HEK293 (cell line): Measurements from ENCODE around the gene ARPC5.
"Not testable (repeated sequence)": the region's sequence is repeated elsewhere in the genome, so short reads cannot be mapped to it uniquely, and the experiment has no call there.

ENCODE experiments used
- RBAK ChIP-seq: fragments of 450-650 bp; formaldehyde crosslinking; IDR thresholded peaks from 2 replicates; pipeline ENCODE4 v1.5.1; 2016; ENCODE audit warnings: missing biosample characterization, missing genetic modification characterization
- TCF7L2 ChIP-seq: IDR thresholded peaks from 2 replicates; pipeline ENCODE4 v1.6.1; 2011; ENCODE audit warnings: low read depth, mild to moderate bottlenecking, inconsistent platforms, low read length, moderate library complexity, borderline replicate concordance
- ZBTB17 ChIP-seq: fragments of 450-650 bp; formaldehyde crosslinking; IDR thresholded peaks from 2 replicates; pipeline ENCODE4 v1.5.1; 2016; ENCODE audit warnings: missing biosample characterization, missing genetic modification characterization
- ZBTB8A ChIP-seq: fragments of 450-650 bp; formaldehyde crosslinking; IDR thresholded peaks from 2 replicates; pipeline ENCODE4 v1.5.1; 2016; ENCODE audit warnings: missing biosample characterization, missing genetic modification characterization
- ZNF211 ChIP-seq: fragments of 450-650 bp; formaldehyde crosslinking; IDR thresholded peaks from 2 replicates; pipeline ENCODE4 v1.5.1; 2016; ENCODE audit warnings: low read depth, missing biosample characterization, missing genetic modification characterization
- ZNF221 ChIP-seq: fragments of 450-650 bp; formaldehyde crosslinking; IDR thresholded peaks from 2 replicates; pipeline ENCODE4 v1.5.1; 2017; ENCODE audit warnings: missing biosample characterization, missing genetic modification characterization, borderline replicate concordance
- ZNF24 ChIP-seq: fragments of 450-650 bp; formaldehyde crosslinking; IDR thresholded peaks from 2 replicates; pipeline ENCODE4 v1.5.1; 2016; ENCODE audit warnings: missing biosample characterization, missing genetic modification characterization
- ZNF350 ChIP-seq: fragments of 450-650 bp; formaldehyde crosslinking; IDR thresholded peaks from 2 replicates; pipeline ENCODE4 v1.5.0; 2017; ENCODE audit warnings: missing biosample characterization, mild to moderate bottlenecking, missing genetic modification characterization
- ZNF426 ChIP-seq: fragments of 450-650 bp; formaldehyde crosslinking; IDR thresholded peaks from 2 replicates; pipeline ENCODE4 v1.5.1; 2017; ENCODE audit warnings: missing biosample characterization, missing genetic modification characterization, mild to moderate bottlenecking, inconsistent platforms, moderate library complexity
- ZNF514 ChIP-seq: fragments of 450-650 bp; formaldehyde crosslinking; IDR thresholded peaks from 2 replicates; pipeline ENCODE4 v1.5.1; 2016; ENCODE audit warnings: missing biosample characterization, missing genetic modification characterization
- TF ChIP-seq, protein P1 (sequence below): fragments of 450-650 bp; formaldehyde crosslinking; IDR thresholded peaks from 2 replicates; pipeline ENCODE4 v1.5.1; 2016; ENCODE audit warnings: missing biosample characterization, missing genetic modification characterization
- TF ChIP-seq, protein P2 (sequence below): fragments of 450-650 bp; formaldehyde crosslinking; IDR thresholded peaks from 2 replicates; pipeline ENCODE4 v1.5.1; 2016; ENCODE audit warnings: missing biosample characterization, missing genetic modification characterization

DNA sequence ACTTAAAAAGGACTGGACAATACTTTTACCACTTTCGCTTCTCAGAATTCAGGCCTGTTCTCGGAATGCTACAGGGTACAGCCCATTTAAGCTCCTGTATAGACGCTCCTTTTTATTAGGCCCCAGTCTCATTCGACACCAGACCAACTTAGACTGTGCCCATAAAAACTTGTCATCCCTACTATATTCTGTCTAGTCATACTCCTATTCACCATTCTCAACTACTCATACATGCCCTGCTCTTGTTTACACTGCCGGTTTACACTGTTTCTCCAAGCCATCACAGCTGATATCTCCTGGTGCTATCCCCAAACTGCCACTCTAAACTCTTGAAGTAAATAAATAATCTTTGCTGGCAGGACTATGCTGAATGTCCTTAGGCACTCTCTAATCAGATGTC is 17.4 kb downstream of the ARPC5 start:
- TF ChIP-seq ZBTB17 (tag by site-specific recombination); ZNF514 (tag by site-specific recombination); ZNF221 (tag by site-specific recombination); ZNF24 (tag by site-specific recombination); ZNF426 (tag by site-specific recombination); TCF7L2; RBAK (tag by site-specific recombination); ZBTB8A (tag by site-specific recombination); ZNF211; ZNF350 (tag by site-specific recombination): not testable (repeated sequence)
- TF ChIP-seq, protein P1, sequence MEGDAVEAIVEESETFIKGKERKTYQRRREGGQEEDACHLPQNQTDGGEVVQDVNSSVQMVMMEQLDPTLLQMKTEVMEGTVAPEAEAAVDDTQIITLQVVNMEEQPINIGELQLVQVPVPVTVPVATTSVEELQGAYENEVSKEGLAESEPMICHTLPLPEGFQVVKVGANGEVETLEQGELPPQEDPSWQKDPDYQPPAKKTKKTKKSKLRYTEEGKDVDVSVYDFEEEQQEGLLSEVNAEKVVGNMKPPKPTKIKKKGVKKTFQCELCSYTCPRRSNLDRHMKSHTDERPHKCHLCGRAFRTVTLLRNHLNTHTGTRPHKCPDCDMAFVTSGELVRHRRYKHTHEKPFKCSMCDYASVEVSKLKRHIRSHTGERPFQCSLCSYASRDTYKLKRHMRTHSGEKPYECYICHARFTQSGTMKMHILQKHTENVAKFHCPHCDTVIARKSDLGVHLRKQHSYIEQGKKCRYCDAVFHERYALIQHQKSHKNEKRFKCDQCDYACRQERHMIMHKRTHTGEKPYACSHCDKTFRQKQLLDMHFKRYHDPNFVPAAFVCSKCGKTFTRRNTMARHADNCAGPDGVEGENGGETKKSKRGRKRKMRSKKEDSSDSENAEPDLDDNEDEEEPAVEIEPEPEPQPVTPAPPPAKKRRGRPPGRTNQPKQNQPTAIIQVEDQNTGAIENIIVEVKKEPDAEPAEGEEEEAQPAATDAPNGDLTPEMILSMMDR (tag by site-specific recombination) = not testable (repeated sequence)
- TF ChIP-seq, protein P2, sequence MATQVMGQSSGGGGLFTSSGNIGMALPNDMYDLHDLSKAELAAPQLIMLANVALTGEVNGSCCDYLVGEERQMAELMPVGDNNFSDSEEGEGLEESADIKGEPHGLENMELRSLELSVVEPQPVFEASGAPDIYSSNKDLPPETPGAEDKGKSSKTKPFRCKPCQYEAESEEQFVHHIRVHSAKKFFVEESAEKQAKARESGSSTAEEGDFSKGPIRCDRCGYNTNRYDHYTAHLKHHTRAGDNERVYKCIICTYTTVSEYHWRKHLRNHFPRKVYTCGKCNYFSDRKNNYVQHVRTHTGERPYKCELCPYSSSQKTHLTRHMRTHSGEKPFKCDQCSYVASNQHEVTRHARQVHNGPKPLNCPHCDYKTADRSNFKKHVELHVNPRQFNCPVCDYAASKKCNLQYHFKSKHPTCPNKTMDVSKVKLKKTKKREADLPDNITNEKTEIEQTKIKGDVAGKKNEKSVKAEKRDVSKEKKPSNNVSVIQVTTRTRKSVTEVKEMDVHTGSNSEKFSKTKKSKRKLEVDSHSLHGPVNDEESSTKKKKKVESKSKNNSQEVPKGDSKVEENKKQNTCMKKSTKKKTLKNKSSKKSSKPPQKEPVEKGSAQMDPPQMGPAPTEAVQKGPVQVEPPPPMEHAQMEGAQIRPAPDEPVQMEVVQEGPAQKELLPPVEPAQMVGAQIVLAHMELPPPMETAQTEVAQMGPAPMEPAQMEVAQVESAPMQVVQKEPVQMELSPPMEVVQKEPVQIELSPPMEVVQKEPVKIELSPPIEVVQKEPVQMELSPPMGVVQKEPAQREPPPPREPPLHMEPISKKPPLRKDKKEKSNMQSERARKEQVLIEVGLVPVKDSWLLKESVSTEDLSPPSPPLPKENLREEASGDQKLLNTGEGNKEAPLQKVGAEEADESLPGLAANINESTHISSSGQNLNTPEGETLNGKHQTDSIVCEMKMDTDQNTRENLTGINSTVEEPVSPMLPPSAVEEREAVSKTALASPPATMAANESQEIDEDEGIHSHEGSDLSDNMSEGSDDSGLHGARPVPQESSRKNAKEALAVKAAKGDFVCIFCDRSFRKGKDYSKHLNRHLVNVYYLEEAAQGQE (tag by site-specific recombination) = not testable (repeated sequence)
